GM21390 (cell line): ENCODE results near the gene DAD1.

Experiments
- ATAC-seq: cut with Tn5 transposase; IDR thresholded peaks from one replicate; pipeline ENCODE4 v1.9.1; 2021; ENCODE audit not compliant: unreplicated experiment

DAD1 gene

GRCh38 chr14:22539831-22540230 lies 49.2 kb downstream of the DAD1 start:
- no peak for ATAC-seq

- no peak for ATAC-seq
Observed at GRCh38 chr14:22538671-22539228, 50.3 kb downstream of the DAD1 start.

GRCh38 chr14:22537436-22538310 lies 51.4 kb downstream of the DAD1 start:
- ATAC-seq = no peak

- peak; percentile 72 for ATAC-seq
Observed at GRCh38 chr14:22536853-22537338, 52.1 kb downstream of the DAD1 start.

GRCh38 chr14:22535916-22536315 lies 53.1 kb downstream of the DAD1 start:
- no peak for ATAC-seq

- ATAC-seq = no peak
Observed at GRCh38 chr14:22535126-22535525, 53.9 kb downstream of the DAD1 start.

- ATAC-seq = no peak
Observed at GRCh38 chr14:22534547-22534946, 54.5 kb downstream of the DAD1 start.

GRCh38 chr14:22533739-22534359 lies 55.2 kb downstream of the DAD1 start:
- no peak for ATAC-seq

- no peak for ATAC-seq
Observed at GRCh38 chr14:22533057-22533704, 55.8 kb downstream of the DAD1 start.

GRCh38 chr14:22532345-22533056 lies 56.5 kb downstream of the DAD1 start:
- ATAC-seq = no peak

- ATAC-seq = peak; percentile 73
Observed at GRCh38 chr14:22531451-22532344, 57.3 kb downstream of the DAD1 start.

- no peak for ATAC-seq
Observed at GRCh38 chr14:22530127-22530526, 58.9 kb downstream of the DAD1 start.

- ATAC-seq = no peak
Observed at GRCh38 chr14:22526744-22527143, 62.3 kb downstream of the DAD1 start.

- no peak for ATAC-seq
Observed at GRCh38 chr14:22526218-22526617, 62.8 kb downstream of the DAD1 start.

- ATAC-seq = no peak
Observed at GRCh38 chr14:22524784-22525161, 64.3 kb downstream of the DAD1 start.

GRCh38 chr14:22524115-22524783 lies 64.8 kb downstream of the DAD1 start:
- ATAC-seq = no peak

GRCh38 chr14:22523283-22523682 lies 65.7 kb downstream of the DAD1 start:
- ATAC-seq = no peak

GRCh38 chr14:22522466-22522957 lies 66.5 kb downstream of the DAD1 start:
- ATAC-seq = no peak
